Stimulated activated naive B cell treated with anti-CD40 and anti-IgM and Interleukin-4, amounts not matched to agents 10 μg/mL and 1 μg/mL and 100 μg/mL, for 72 hours (primary cell): ENCODE data around the gene NT5DC1.

Experiments used
- ATAC-seq, 2 donors: fragments of 150-1000 bp; cut with Tn5 transposase; replicated peaks; 2 replicates each; pipeline ENCODE4 v1.10.0; 2021; ENCODE audit warnings: moderate library complexity in 1 of 2
- DNase-seq: peaks from one replicate; pipeline ENCODE4 v3.0.0; 2021
- H3K27ac Mint-ChIP-seq: one replicate; pipeline ENCODE4 v1.8.0; 2022; ENCODE audit warnings: mild to moderate bottlenecking, mixed read lengths
- H3K27me3 Mint-ChIP-seq, 2 donors: one replicate each; pipeline ENCODE4 v1.8.0; 2022; ENCODE audit warnings: mixed read lengths in 2 of 2
- H3K36me3 Mint-ChIP-seq, 2 donors: one replicate each; pipeline ENCODE4 v1.8.0; 2022; ENCODE audit warnings: mixed read lengths in 2 of 2, mild to moderate bottlenecking in 1 of 2
- H3K4me1 Mint-ChIP-seq, 2 donors: one replicate each; pipeline ENCODE4 v1.8.0; 2022; ENCODE audit warnings: mixed read lengths in 2 of 2, mild to moderate bottlenecking in 1 of 2
- H3K4me3 Mint-ChIP-seq, 2 donors: one replicate each; pipeline ENCODE4 v1.8.0; 2022; ENCODE audit warnings: mild to moderate bottlenecking in 2 of 2, mixed read lengths in 2 of 2, moderate library complexity in 1 of 2
- H3K9me3 Mint-ChIP-seq, 2 donors: one replicate each; pipeline ENCODE4 v1.8.0; 2022; ENCODE audit warnings: mixed read lengths in 2 of 2, mild to moderate bottlenecking in 1 of 2

NT5DC1 gene

DNA sequence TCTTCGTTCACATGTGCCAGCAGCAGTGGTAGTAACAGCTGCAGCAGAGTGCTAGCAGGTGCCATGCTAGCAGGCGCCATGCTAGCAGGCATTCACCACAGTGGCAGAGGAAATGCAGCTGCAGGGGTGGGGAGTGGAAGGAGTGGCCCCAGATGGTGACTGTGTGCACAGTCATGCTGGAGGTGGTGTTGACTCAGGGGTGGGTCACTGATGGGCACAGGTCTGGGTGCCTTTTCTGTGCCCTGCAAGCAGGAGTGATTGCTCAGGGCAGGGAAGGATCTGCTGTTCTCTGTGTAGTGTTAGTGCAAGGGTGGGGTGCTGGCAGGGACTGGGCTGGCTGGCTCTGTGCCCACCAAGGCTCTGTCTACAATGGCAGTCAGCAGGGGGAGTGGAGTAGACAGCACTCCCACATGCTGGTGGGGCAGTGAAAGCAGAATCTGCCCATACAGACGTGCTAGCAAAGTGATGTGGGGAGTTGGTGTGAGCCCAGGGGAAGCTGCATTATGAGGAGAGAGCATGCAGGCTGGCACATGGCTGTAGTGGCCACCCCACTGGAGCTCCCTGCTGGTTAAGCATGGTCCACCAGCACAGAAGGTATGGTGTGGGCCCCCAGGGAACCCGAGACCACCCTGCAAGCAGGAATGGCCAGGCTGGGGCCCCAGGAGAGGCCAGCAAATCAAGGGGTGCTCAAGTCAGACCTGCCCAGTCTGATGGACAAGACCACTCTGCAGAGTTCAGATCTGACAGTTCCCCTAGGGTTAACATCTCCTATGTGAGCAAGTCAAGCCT is 164.6 kb downstream of the NT5DC1 start:
- DNase-seq (no peak), ATAC-seq (no peak)
- H3K9me3 Mint-ChIP-seq: peaks cover 8 to 12% of the 10 kb centered on the region in 2 donors
- H3K27me3 Mint-ChIP-seq: no peaks in the 10 kb centered on the region
- H3K27ac Mint-ChIP-seq: no peak overlapping the region
- peaks cover 40 to 53% of the 10 kb centered on the region in 2 donors for H3K36me3 Mint-ChIP-seq
- no peak overlapping the region for H3K4me3 Mint-ChIP-seq
- peaks cover 12 to 33% of the 10 kb centered on the region in 2 donors for H3K4me1 Mint-ChIP-seq

DNA sequence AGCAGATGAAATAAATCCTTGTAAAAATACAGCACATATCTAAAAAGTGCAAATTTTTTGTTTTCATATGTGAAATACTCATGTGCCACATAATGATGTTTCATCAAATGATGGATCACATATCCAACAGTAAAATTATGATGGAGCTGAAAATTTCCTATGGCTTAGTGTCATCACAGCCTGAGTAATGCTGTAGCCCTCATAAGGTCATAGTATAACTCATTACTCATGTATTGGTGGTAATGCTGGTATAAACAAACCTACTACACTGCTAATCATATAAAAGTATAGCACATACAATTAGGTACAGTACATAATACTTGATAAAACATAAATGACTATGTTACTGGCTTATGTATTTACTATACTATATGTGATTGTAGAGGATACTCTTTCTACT is 166.2 kb downstream of the NT5DC1 start:
- ATAC-seq: no peak
- no peaks in the 10 kb centered on the region for H3K27me3 Mint-ChIP-seq

DNA sequence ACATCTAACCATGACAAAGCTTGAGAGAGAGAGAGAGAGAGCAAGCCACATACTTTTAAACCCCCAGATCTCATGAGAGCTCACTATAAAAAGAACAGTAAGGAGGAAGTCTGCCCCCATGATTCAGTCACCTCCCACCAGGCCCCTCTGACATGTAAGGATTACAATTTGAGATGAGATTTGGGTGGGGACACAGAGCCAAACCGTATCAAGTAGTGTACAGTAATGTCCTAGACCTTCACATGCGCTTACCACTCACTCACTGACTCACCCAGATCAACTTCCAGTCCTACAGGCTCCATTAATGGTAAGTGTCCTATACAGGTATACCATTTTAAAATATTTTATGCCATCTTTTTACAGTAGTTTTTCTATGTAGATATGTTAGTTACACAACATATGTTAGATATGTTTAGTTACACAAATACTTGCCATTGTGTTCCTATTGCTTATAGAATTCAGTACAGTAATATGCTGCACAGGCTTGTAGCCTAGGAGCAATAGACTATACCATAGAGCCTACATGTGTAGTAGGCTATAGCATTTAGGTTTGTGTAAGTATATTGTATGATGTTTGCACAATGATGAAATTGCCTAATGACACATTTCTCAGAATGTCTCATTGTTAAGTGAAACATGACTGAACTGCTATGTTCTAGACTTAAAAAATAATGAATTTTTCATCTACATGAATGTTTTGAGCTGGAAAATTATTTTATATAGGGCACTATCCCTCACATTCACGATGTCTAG is 167.4 kb downstream of the NT5DC1 start:
- DNase-seq: no peak
- H3K36me3 Mint-ChIP-seq: peaks cover 24 to 36% of the 10 kb centered on the region in 2 donors
- H3K27ac Mint-ChIP-seq: no peak overlapping the region
- H3K27me3 Mint-ChIP-seq: no peaks in the 10 kb centered on the region
- H3K4me1 Mint-ChIP-seq: peaks cover 11 to 24% of the 10 kb centered on the region in 2 donors
- peaks cover 3 to 8% of the 10 kb centered on the region in 2 donors for H3K9me3 Mint-ChIP-seq
- peak; percentile 10 to 41 for ATAC-seq
- H3K4me3 Mint-ChIP-seq: no peak overlapping the region

More for the DNA sequence above, 166.2 kb downstream of the NT5DC1 start:
- no peak overlapping the region for H3K27ac Mint-ChIP-seq
- no peak for DNase-seq
- H3K4me3 Mint-ChIP-seq: no peak overlapping the region
- peaks cover 36 to 44% of the 10 kb centered on the region in 2 donors for H3K36me3 Mint-ChIP-seq
- peaks cover 9 to 21% of the 10 kb centered on the region in 2 donors for H3K4me1 Mint-ChIP-seq
- H3K9me3 Mint-ChIP-seq: peaks cover 7 to 12% of the 10 kb centered on the region in 2 donors

DNA sequence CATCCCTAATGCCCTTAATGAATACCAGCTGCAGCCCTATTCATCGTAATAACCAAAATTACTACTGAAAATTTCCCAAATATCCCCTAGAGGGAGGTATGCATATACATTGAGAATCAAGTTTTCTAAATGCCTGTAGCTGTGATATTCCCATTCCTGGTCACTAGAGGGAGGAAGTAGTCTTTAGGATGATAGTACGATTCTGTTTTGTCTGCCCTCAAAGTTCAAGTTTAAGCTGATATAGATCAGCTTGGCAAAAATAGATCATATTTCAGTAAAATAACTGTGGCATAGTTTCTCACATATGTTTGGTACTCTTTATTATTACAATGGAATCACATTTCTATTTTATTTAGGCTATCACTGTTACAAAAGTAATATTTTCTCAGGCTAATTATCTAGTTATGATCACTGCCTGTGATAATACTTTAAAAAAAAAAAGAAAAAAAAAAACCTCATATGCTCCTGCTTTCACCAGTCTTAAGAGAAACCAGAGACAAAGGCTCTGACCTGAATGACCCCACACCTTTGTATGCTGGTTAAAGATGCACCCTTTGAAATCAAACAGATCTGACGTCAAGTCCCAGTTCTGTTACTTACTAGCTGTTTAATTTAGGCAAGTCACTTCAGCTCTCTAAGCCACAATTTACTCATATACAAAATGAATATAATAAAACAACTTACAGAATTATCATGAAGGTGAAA is 168.1 kb downstream of the NT5DC1 start:
- ATAC-seq: peak; percentile 71 to 85
- H3K4me1 Mint-ChIP-seq: peaks cover 11 to 24% of the 10 kb centered on the region in 2 donors

DNA sequence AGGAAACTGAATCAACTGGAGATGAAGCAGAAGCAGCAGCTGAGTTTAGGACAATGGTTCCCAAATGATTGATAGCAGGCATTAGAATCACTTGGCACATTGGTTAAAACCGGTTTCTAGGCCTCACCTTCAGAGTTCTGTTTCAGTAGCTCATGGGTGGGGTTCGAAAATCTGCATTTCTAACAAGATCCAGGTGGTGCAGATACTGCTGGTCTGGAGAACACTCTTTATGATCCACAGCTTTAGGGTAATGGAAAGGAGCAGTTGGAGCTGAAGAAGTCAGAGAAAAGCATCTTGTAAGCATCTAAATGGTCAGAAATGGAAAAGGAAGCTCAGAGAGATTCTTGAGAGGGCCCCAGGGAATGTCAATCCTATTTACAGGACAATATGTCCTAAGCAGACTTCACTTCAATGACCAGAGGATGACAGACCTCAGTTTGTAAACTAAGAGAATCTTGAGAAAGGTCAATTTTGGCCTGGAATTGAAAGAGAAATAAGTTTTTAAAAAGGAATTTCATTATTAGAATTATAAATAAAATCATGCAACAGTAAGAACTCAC is 170.6 kb downstream of the NT5DC1 start:
- Mint-ChIP-seq H3K27me3 (no peaks in the 10 kb centered on the region), H3K9me3 (peaks cover 0 to 2% of the 10 kb centered on the region in 2 donors), H3K4me1 (peaks cover 19 to 33% of the 10 kb centered on the region in 2 donors), H3K36me3 (peaks cover 17 to 28% of the 10 kb centered on the region in 2 donors), H3K4me3 (no peak overlapping the region), H3K27ac (peak overlapping the region; percentile 70)
- ATAC-seq (no peak), DNase-seq (no peak)

More for the DNA sequence above, 168.1 kb downstream of the NT5DC1 start:
- Mint-ChIP-seq H3K9me3 (peaks cover 2 to 4% of the 10 kb centered on the region in 2 donors), H3K4me3 (no peak overlapping the region), H3K27ac (no peak overlapping the region), H3K36me3 (peaks cover 22 to 30% of the 10 kb centered on the region in 2 donors), H3K27me3 (no peaks in the 10 kb centered on the region)
- DNase-seq: no peak

DNA sequence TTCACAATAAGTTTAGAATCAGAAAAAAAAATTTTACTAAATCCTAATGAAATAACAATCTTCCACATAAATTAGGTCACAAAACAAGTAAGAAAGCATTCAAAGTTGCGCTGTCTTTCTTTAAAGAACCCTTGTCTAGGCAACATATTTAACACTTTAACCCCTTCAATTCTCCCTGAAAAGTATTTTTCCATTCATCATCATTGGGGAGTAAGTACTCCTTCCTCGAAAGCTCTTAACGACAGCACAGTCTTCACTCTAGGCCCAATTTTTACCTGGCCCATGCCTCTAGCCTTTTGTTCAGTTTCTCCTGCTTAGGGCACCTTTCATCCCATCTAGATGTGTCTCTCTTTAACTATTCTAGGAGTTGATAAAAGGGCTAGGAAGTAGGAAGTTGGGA is 176.5 kb downstream of the NT5DC1 start:
- Mint-ChIP-seq H3K36me3 (peaks cover 32 to 44% of the 10 kb centered on the region in 2 donors), H3K4me1 (peaks cover 35 to 64% of the 10 kb centered on the region in 2 donors), H3K4me3 (peak overlapping the region; percentile 96 to 97), H3K9me3 (no peaks in the 10 kb centered on the region), H3K27me3 (no peaks in the 10 kb centered on the region), H3K27ac (peak overlapping the region; percentile 87)
- ATAC-seq (no peak), DNase-seq (no peak)

DNA sequence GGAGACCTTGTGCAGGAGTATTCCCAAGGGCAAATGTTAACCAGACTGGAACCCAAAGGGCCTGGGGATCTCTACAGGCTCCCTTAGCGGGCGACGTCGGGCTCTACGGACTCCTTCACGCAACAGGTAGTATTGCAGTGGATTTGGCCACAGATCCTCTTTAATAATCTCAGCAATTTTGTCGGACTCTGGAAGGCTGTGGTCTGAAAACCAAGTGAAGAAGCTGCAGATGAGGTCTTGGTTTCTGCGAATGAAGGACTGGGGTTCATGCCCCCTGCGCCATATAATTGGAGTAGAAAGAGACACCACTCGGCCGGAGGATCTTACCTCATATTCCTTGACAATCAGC is 177.8 kb downstream of the NT5DC1 start:
- Mint-ChIP-seq H3K4me1 (peaks cover 32 to 60% of the 10 kb centered on the region in 2 donors), H3K36me3 (peaks cover 28 to 40% of the 10 kb centered on the region in 2 donors), H3K9me3 (no peaks in the 10 kb centered on the region), H3K27me3 (no peaks in the 10 kb centered on the region), H3K4me3 (peak overlapping the region; percentile 96 to 97), H3K27ac (peak overlapping the region; percentile 100)
- ATAC-seq: no peak
- DNase-seq: no peak

DNA sequence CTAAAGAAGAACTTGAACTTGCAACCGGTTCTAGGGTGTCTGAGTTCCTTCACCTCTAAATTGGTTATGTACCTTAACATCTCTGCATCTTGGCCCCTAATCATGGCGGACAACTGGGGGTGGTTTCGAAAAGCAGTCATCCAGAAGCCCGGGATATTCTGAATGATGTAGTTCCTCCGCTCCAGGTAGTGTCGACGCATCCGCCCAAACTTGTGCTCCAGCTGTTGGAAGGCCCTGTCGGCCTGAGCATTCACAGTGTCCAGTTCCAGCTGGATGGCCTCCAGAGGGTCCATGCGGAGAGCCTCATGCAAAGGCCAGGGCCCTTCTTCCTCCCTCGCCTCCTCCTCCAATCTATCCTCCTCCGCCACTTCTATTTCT is 178.2 kb downstream of the NT5DC1 start:
- ATAC-seq (no peak), DNase-seq (no peak)
- Mint-ChIP-seq H3K27me3 (no peaks in the 10 kb centered on the region), H3K9me3 (no peaks in the 10 kb centered on the region), H3K4me3 (peak overlapping the region; percentile 96 to 97), H3K36me3 (peaks cover 28 to 40% of the 10 kb centered on the region in 2 donors), H3K4me1 (peaks cover 32 to 60% of the 10 kb centered on the region in 2 donors), H3K27ac (peak overlapping the region; percentile 100)

DNA sequence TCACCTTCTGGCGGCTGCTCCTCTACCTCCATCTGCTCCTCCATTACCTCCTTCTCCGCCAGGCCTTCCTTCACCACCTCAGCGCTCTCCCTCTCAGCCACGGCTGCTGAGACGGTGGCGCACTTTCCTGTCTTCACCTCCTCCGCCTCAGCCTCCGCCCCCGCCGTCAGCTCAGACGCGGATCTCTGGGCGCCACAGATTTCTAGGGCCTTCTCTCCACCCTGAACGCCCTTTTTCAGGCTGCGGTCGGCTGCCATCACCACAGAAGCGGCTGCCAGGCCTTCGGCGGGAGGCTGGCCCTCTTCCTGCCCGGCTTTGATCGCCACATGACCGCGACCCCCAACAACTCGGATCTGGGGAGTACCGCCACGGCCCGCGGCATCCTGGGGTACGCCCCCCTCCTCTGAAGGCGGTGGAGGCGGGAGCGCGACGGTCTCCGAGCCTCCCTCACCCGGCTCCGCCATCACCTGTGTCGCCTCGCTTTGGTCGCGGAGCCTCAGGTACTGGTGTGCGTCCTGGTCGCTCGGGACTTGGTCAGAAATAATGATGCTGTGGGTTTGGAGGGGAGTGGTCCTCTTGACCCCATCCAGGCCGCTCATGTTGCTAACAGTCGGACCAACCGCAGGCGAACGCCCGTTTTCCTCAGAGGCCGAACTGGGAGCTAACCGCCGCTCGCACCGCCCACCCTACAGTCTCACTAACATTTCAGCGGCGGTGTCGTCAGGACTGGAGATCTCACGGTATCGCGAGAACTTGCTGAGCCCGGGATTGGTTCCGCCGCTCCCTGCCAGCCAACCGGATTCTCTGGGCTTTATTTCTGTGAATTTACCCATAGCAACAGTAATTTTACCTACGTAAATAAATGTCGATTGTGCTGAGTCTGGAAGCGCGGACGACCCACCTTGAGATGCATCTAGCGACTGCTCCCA is 178.8 kb downstream of the NT5DC1 start, which contains the start of gene TSPYL1:
Gene TSPYL1, minus strand, starts transcription at position 699 of the 929 bp plus-strand sequence. Its CDS starts 100 bp downstream, at position 599.
- peak within 1 kb of the TSS; percentile 100 for H3K27ac Mint-ChIP-seq
- peaks cover 32 to 60% of the 10 kb centered on the region in 2 donors for H3K4me1 Mint-ChIP-seq

DNA sequence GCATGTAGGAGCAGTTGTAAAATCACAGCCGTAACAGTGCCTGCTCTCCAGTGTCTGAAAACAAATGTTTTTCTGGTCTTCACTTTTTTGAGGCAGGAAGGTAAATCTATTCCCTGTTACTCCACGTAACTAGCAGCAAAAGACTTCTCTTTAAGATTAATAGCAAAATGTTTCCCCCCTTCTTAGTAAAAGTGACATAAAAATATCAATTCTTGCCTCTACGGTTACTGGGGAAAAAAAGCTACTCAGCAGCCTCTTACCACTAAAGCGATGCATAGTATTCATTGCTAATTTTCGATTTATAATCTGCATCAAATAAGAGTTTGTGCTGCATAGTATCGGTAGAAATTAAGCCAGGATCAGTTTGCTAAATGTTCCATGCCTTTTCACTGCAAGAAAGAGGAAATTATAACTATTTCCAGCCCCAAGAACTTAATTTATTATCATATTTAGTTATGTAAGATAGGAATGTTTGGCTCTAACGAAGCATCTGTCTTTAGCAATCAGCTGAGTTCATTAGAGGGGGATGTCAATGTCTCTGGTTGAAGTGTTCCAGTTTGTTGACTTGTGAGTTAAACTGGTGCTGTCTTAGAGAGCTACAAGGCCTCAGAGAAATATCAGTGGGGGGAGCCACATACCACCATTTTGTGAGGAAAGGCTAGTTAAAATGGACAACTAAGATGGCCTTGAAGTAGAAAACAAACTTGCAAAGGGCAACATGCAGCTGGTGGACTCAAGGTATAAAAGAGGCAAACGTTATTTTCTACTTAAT is 179.7 kb downstream of the NT5DC1 start:
- H3K4me3 Mint-ChIP-seq: peak overlapping the region; percentile 96 to 97
- no peaks in the 10 kb centered on the region for H3K9me3 Mint-ChIP-seq
- peaks cover 24 to 37% of the 10 kb centered on the region in 2 donors for H3K36me3 Mint-ChIP-seq
- H3K4me1 Mint-ChIP-seq: peaks cover 29 to 54% of the 10 kb centered on the region in 2 donors
- peak overlapping the region; percentile 100 for H3K27ac Mint-ChIP-seq
- no peak for DNase-seq
- no peak for ATAC-seq
- H3K27me3 Mint-ChIP-seq: no peaks in the 10 kb centered on the region

More for the DNA sequence above, 178.8 kb downstream of the NT5DC1 start, which contains the start of gene TSPYL1:
- peaks cover 28 to 40% of the 10 kb centered on the region in 2 donors for H3K36me3 Mint-ChIP-seq
- DNase-seq (peak; percentile 92), ATAC-seq (peak; percentile 94 to 96)
- no peaks in the 10 kb centered on the region for H3K9me3 Mint-ChIP-seq
- peak within 1 kb of the TSS; percentile 96 to 97 for H3K4me3 Mint-ChIP-seq
- H3K27me3 Mint-ChIP-seq: no peaks in the 10 kb centered on the region

DNA sequence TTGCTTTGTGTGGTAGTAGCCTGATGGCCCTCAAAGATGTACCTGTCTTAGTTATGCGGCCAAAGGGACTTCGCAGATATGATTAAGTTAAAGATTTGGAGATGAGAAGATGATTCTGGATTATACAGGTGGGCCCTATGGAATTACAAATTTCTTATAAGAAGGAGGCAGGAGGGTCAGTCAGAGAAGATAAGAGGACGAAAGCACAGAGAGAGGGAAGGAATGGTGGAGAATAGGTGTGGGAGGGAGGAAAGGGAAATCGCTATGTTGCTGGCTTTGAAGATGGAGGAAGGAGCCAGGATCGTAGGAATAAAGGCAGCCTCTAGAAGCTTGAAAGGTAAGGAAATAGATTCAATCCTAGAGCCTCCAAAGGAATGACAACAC is 180.3 kb downstream of the NT5DC1 start:
- Mint-ChIP-seq H3K4me1 (peaks cover 25 to 48% of the 10 kb centered on the region in 2 donors), H3K36me3 (peaks cover 23 to 33% of the 10 kb centered on the region in 2 donors), H3K9me3 (no peaks in the 10 kb centered on the region), H3K4me3 (peak overlapping the region; percentile 96 to 97), H3K27ac (peak overlapping the region; percentile 100), H3K27me3 (no peaks in the 10 kb centered on the region)
- ATAC-seq (no peak), DNase-seq (no peak)

DNA sequence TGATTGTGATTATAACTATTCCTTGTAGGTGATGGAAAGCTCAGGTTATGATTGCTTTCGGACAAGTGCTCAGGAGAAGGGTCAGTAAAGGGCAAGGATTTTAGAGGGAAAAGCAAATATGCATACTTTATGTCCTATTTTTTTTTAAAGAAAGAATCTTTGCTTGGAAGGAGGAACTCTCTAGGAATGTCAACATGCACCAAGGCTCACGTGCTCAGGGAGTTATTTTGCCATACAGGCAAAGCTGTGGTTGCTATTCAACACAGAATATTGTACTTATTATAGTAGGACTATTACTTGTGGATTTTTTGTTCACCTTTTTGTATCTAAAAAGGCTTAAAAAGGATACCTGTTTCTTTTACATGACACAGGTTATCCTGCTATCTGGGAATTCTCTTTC is 182.0 kb downstream of the NT5DC1 start:
- DNase-seq: no peak
- Mint-ChIP-seq H3K4me1 (peaks cover 17 to 32% of the 10 kb centered on the region in 2 donors), H3K9me3 (no peaks in the 10 kb centered on the region), H3K27me3 (no peaks in the 10 kb centered on the region), H3K36me3 (peaks cover 13 to 19% of the 10 kb centered on the region in 2 donors), H3K4me3 (no peak overlapping the region), H3K27ac (no peak overlapping the region)
- no peak for ATAC-seq
